IMR-90 (cell line): Measurements from ENCODE around the gene C3orf22. TPM values are rescaled to one million over a fixed set of nuclear protein-coding genes. Genes with fewer than 3 reads are reported as not detected.

Experiments used
- ATAC-seq: fragments of 200-7000 bp; cut with Tn5 transposase; 2 replicates; pipeline ENCODE4 v1.9.1; 2020; ENCODE audit warnings: low read depth, mild to moderate bottlenecking, moderate library complexity
- BruUV-seq: library from RNA; stranded (reverse); fragments of 400-500 nt; replicated peaks from 2 replicates; lab custom pipeline; 2021; lab: Mats Ljungman, UMichigan
- CTCF ChIA-PET: fragments of 300-600 bp; formaldehyde crosslinking; extraction: SDS; loops from one replicate; lab custom pipeline; 2021; ENCODE audit warnings: antibody characterized with exemption; lab: Yijun Ruan, JAX
- POLR2A ChIA-PET: fragments of 300-600 bp; sonication (Branson Sonifier 250); formaldehyde crosslinking; loops from one replicate; lab custom pipeline; 2022; ENCODE audit warnings: antibody characterized with exemption; ENCODE audit not compliant: unreplicated experiment; lab: Charles Lee
- DNase-seq: peaks from one replicate; pipeline ENCODE4 v3.0.0; 2013
- H2AFZ ChIP-seq: replicated peaks from 2 replicates; pipeline ENCODE3; 2013; ENCODE audit warnings: low read length, mild to moderate bottlenecking; ENCODE audit not compliant: poor library complexity
- H2AK5ac ChIP-seq: 2 replicates; pipeline ENCODE4 v1.6.1; 2013; ENCODE audit warnings: low read depth, low read length, inconsistent platforms
- H2AK9ac ChIP-seq: replicated peaks from 2 replicates; pipeline ENCODE3; 2013; ENCODE audit warnings: mild to moderate bottlenecking, low read depth, low read length, moderate library complexity; ENCODE audit not compliant: poor library complexity
- H2BK120ac ChIP-seq: 2 replicates; pipeline ENCODE4 v1.6.1; 2013; ENCODE audit warnings: low read depth, low read length, inconsistent platforms
- H2BK15ac ChIP-seq: 3 replicates; pipeline ENCODE4 v1.6.1; 2013; ENCODE audit warnings: low read depth, low read length, inconsistent platforms
- H2BK20ac ChIP-seq: 2 replicates; pipeline ENCODE4 v1.6.1; 2013; ENCODE audit warnings: low read depth, mild to moderate bottlenecking, inconsistent platforms, low read length, moderate library complexity
- H2BK5ac ChIP-seq: 2 replicates; pipeline ENCODE4 v1.6.1; 2013; ENCODE audit warnings: mild to moderate bottlenecking, low read depth, low read length, inconsistent platforms; ENCODE audit not compliant: poor library complexity, severe bottlenecking
- H3K14ac ChIP-seq: replicated peaks from 2 replicates; pipeline ENCODE4 v1.6.1; 2013; ENCODE audit warnings: low read depth, low read length, inconsistent platforms
- H3K18ac ChIP-seq: 2 replicates; pipeline ENCODE4 v1.6.1; 2013; ENCODE audit warnings: low read depth, low read length, control low read depth
- H3K23ac ChIP-seq: 2 replicates; pipeline ENCODE4 v1.6.1; 2013; ENCODE audit warnings: low read depth, low read length, inconsistent platforms
- H3K27ac ChIP-seq: 2 replicates; pipeline ENCODE4 v1.5.1; 2013; ENCODE audit warnings: mild to moderate bottlenecking, control low read depth, low read length; ENCODE audit not compliant: insufficient read depth
- H3K27me3 ChIP-seq: 2 replicates; pipeline ENCODE4 v1.6.1; 2013; ENCODE audit warnings: low read length; ENCODE audit not compliant: control insufficient read depth, insufficient read depth
- H3K36me3 ChIP-seq: 2 replicates; pipeline ENCODE4 v1.6.1; 2013; ENCODE audit warnings: low read length, mixed read lengths; ENCODE audit not compliant: control insufficient read depth, insufficient read depth
- H3K4ac ChIP-seq: 2 replicates; pipeline ENCODE4 v1.6.1; 2013; ENCODE audit warnings: low read depth, low read length, inconsistent platforms
- H3K4me1 ChIP-seq: 2 replicates; pipeline ENCODE4 v1.6.1; 2013; ENCODE audit warnings: low read length, mixed read lengths; ENCODE audit not compliant: control insufficient read depth, insufficient read depth
- H3K4me2 ChIP-seq: 2 replicates; pipeline ENCODE4 v1.6.1; 2013; ENCODE audit warnings: low read depth, mild to moderate bottlenecking, control low read depth, low read length, moderate library complexity
- H3K4me3 ChIP-seq: 2 replicates; pipeline ENCODE4 v1.5.1; 2013; ENCODE audit warnings: low read depth, mild to moderate bottlenecking, control low read depth, low read length, moderate library complexity; ENCODE audit not compliant: insufficient read depth
- H3K56ac ChIP-seq: 2 replicates; pipeline ENCODE4 v1.6.1; 2013; ENCODE audit warnings: low read length, inconsistent platforms; ENCODE audit not compliant: insufficient read depth; ENCODE audit errors: extremely low read depth
- H3K79me1 ChIP-seq, 2 experiments: 2 replicates each; pipeline ENCODE4 v1.6.1; 2013; ENCODE audit warnings: low read length in 2 of 2, inconsistent platforms in 1 of 2, low read depth in 1 of 2
- H3K9ac ChIP-seq: 2 replicates; pipeline ENCODE4 v1.6.1; 2013; ENCODE audit warnings: low read depth, low read length, control low read depth
- H3K9me1 ChIP-seq: 2 replicates; pipeline ENCODE4 v1.6.1; 2013; ENCODE audit warnings: low read length, inconsistent platforms; ENCODE audit not compliant: insufficient read depth
- H3K9me3 ChIP-seq: 2 replicates; pipeline ENCODE4 v1.6.1; 2013; ENCODE audit warnings: low read length; ENCODE audit not compliant: control insufficient read depth, insufficient read depth
- H4K20me1 ChIP-seq: 2 replicates; pipeline ENCODE4 v1.6.1; 2013; ENCODE audit warnings: low read length, inconsistent platforms; ENCODE audit not compliant: insufficient read depth
- H4K5ac ChIP-seq: 2 replicates; pipeline ENCODE4 v1.6.1; 2013; ENCODE audit warnings: mild to moderate bottlenecking, low read depth, low read length, control low read depth
- H4K8ac ChIP-seq, 2 experiments: 2 replicates each; pipeline ENCODE4 v1.6.1; 2013; ENCODE audit warnings: low read depth in 2 of 2, low read length in 2 of 2, control low read depth in 1 of 2, inconsistent platforms in 1 of 2
- H4K91ac ChIP-seq: 2 replicates; pipeline ENCODE4 v1.6.1; 2013; ENCODE audit warnings: low read depth, low read length, inconsistent platforms; ENCODE audit not compliant: insufficient read depth
- BHLHE40 ChIP-seq: fragments of 150-350 bp; IDR thresholded peaks from 2 replicates; pipeline ENCODE4 v1.6.1; 2016; ENCODE audit warnings: mild to moderate bottlenecking, low read depth, low read length
- CEBPB ChIP-seq: IDR thresholded peaks from 2 replicates; pipeline ENCODE4 v1.6.1; 2012; ENCODE audit warnings: low read depth, low read length, improper control_type of control experiment
- CHD1 ChIP-seq: IDR thresholded peaks from 2 replicates; pipeline ENCODE4 v1.6.1; 2012; ENCODE audit warnings: low read depth, low read length, improper control_type of control experiment
- CTCF ChIP-seq: conservative IDR thresholded peaks from 2 replicates; pipeline ENCODE4 v1.5.1; 2012; ENCODE audit warnings: mild to moderate bottlenecking, low read depth, low read length, improper control_type of control experiment
- ELK1 ChIP-seq: fragments of 150-350 bp; IDR thresholded peaks from 2 replicates; pipeline ENCODE4 v1.6.1; 2016; ENCODE audit warnings: low read depth, mild to moderate bottlenecking, low read length, moderate library complexity, borderline replicate concordance
- FOS ChIP-seq: fragments of 150-350 bp; IDR thresholded peaks from 2 replicates; pipeline ENCODE4 v1.6.1; 2016; ENCODE audit warnings: low read depth, low read length
- MAFK ChIP-seq: IDR thresholded peaks from 2 replicates; pipeline ENCODE4 v1.6.1; 2012; ENCODE audit warnings: low read depth, low read length, improper control_type of control experiment
- MXI1 ChIP-seq: IDR thresholded peaks from 2 replicates; pipeline ENCODE4 v1.6.1; 2012; ENCODE audit warnings: low read depth, mild to moderate bottlenecking, low read length, moderate library complexity, borderline replicate concordance
- NFE2L2 ChIP-seq: fragments of 150-350 bp; IDR thresholded peaks from 2 replicates; pipeline ENCODE4 v1.6.1; 2016; ENCODE audit warnings: low read depth, mild to moderate bottlenecking, low read length
- POLR2A ChIP-seq: IDR thresholded peaks from 2 replicates; pipeline ENCODE4 v1.6.1; 2012; ENCODE audit warnings: mild to moderate bottlenecking, low read depth, low read length
- RAD21 ChIP-seq: IDR thresholded peaks from 2 replicates; pipeline ENCODE4 v1.6.1; 2012; ENCODE audit warnings: low read length, improper control_type of control experiment
- RCOR1 ChIP-seq: IDR thresholded peaks from 2 replicates; pipeline ENCODE4 v1.6.1; 2012; ENCODE audit warnings: mild to moderate bottlenecking, low read length, improper control_type of control experiment; ENCODE audit not compliant: insufficient replicate concordance
- RFX5 ChIP-seq: IDR thresholded peaks from 2 replicates; pipeline ENCODE4 v1.8.0; 2012; ENCODE audit warnings: low read depth, mild to moderate bottlenecking, low read length, moderate library complexity
- SMC3 ChIP-seq: fragments of 150-350 bp; IDR thresholded peaks from 2 replicates; pipeline ENCODE4 v1.6.1; 2016; ENCODE audit warnings: low read depth, mild to moderate bottlenecking, antibody characterized with exemption, low read length, moderate library complexity
- USF2 ChIP-seq: fragments of 150-350 bp; IDR thresholded peaks from 2 replicates; pipeline ENCODE4 v1.6.1; 2017; ENCODE audit warnings: mild to moderate bottlenecking, antibody characterized with exemption, low read length, low read depth
- WGBS, 2 experiments: methylation state at CpG; one replicate each; pipeline versions ENCODE4 v1.1.5 to v1.1.7; 2013; ENCODE audit warnings: missing lambda C conversion rate in 2 of 2; ENCODE audit not compliant: insufficient read length in 1 of 2; ENCODE audit errors: extremely low coverage in 2 of 2; 5-methylcytosine and 5-hydroxymethylcytosine counted together
- dilution Hi-C: fragments of 300-500 bp; cut with HindIII; formaldehyde crosslinking; loops from one replicate; pipeline ENCODE4 v1.14.3; 2018; ENCODE audit warnings: low sequenced_read_pairs; ENCODE audit not compliant: unreplicated experiment
- in situ Hi-C: fragments of 300-500 bp; cut with MboI; formaldehyde crosslinking; loops from 3 replicates; pipeline ENCODE4 v1.14.3; 2019; ENCODE audit warnings: low sequenced_read_pairs, inconsistent platforms, mixed read lengths
- intact Hi-C: fragments of 100-400 bp; cut with micrococcal nuclease; formaldehyde crosslinking; loops from 2 replicates; pipeline ENCODE4 v1.10.0; 2022
- polyA plus RNA-seq, 3 experiments: library from polyadenylated mRNA; depleted of rRNA; stranded (reverse); fragments of >200 nt; gene quantifications; 2 replicates each; pipeline ENCODE4 v1.2.3, GENCODE V29; 2012; ENCODE audit warnings: low replicate concordance in 1 of 3
- total RNA-seq: library from RNA; depleted of rRNA; stranded (reverse); fragments of >200 nt; gene quantifications from 2 replicates; pipeline ENCODE4 v1.2.3, GENCODE V29; 2012

Gene C3orf22
- total and polyA plus RNA-seq, 2 of the 4 experiments (the other 2 are of a cell fraction), result not detected

GRCh38 chr3:126551839-126552687 is 6.7 kb downstream of the C3orf22 start:
- Histone ChIP-seq H3K4me3 (no peak overlapping the region), H2BK5ac (no peak overlapping the region), H2BK120ac (no peak overlapping the region), H2AK5ac (no peak overlapping the region), H3K36me3 (no peaks in the 10 kb centered on the region), H3K9me3 (no peaks in the 10 kb centered on the region), H4K5ac (no peak overlapping the region), H3K4ac (no peak overlapping the region), H3K4me1 (no peaks in the 10 kb centered on the region), H3K23ac (no peak overlapping the region), H3K27ac (no peak overlapping the region), H4K20me1 (no peaks in the 10 kb centered on the region), H4K91ac (no peak overlapping the region), H2BK15ac (no peak overlapping the region), H3K56ac (no peak overlapping the region), H3K18ac (no peak overlapping the region), H3K9me1 (no peaks in the 10 kb centered on the region), H2AFZ (peak overlapping the region; percentile 21), H2BK20ac (no peak overlapping the region), H3K14ac (no peak overlapping the region), H4K8ac (no peak overlapping the region), H2AK9ac (peak overlapping the region; percentile 55), H3K9ac (no peak overlapping the region), H3K79me1 (no peaks in the 10 kb centered on the region), H3K4me2 (no peak overlapping the region), H3K27me3 (peaks cover 22% of the 10 kb centered on the region)
- POLR2A ChIA-PET, result no interaction called here
- WGBS, 2 experiments, result 60% methylated on average over 2 of the region's 17 CpGs; no CpG with 5 or more reads in 1 of the 2 experiments
- DNase-seq (no peak), ATAC-seq (no peak)
- CTCF ChIA-PET, result no interaction called here
- in situ Hi-C loops, result no loop called here
- no TSS peak for BruUV-seq
- intact Hi-C loops, result no loop called here
- dilution Hi-C loops, result no loop called here
- TF ChIP-seq ELK1, result no peak
- TF ChIP-seq MAFK, result no peak
- TF ChIP-seq RFX5, result no peak
- no peak for TF ChIP-seq USF2
- no peak for TF ChIP-seq CEBPB
- TF ChIP-seq MXI1, result no peak
- no peak for TF ChIP-seq POLR2A
- no peak for TF ChIP-seq CTCF
- TF ChIP-seq CHD1, result no peak
- no peak for TF ChIP-seq NFE2L2
- TF ChIP-seq SMC3, result no peak
- TF ChIP-seq RAD21, result no peak
- no peak for TF ChIP-seq FOS
- TF ChIP-seq RCOR1, result no peak
- no peak for TF ChIP-seq BHLHE40
